Hepatocyte (in vitro differentiated cells): ENCODE measurements around the gene PRR5. TPM values are rescaled to one million over a fixed set of nuclear protein-coding genes. Genes with fewer than 3 reads are reported as not detected.

ENCODE experiments used
- DNase-seq: peaks from one replicate; pipeline ENCODE4 v3.0.0-alpha.2; 2016; ENCODE audit warnings: low spot score
- H2AFZ ChIP-seq: fragments of 200-600 bp; sonication (generic); 2 replicates; pipeline ENCODE4 v1.6.0; 2016; ENCODE audit warnings: antibody characterized with exemption, mild to moderate bottlenecking
- H3K27ac ChIP-seq: fragments of 200-600 bp; sonication (generic); 2 replicates; pipeline ENCODE4 v1.5.1; 2016; ENCODE audit warnings: mild to moderate bottlenecking
- H3K27me3 ChIP-seq: fragments of 200-600 bp; sonication (generic); 2 replicates; pipeline ENCODE4 v1.6.1; 2016
- H3K36me3 ChIP-seq: fragments of 200-600 bp; sonication (generic); replicated peaks from 2 replicates; pipeline ENCODE4 v1.5.1; 2016; ENCODE audit warnings: low read depth; ENCODE audit not compliant: insufficient read depth
- H3K4me1 ChIP-seq: fragments of 200-600 bp; sonication (generic); 2 replicates; pipeline ENCODE4 v1.5.1; 2016; ENCODE audit warnings: mild to moderate bottlenecking, moderate library complexity; ENCODE audit not compliant: insufficient read depth
- H3K4me2 ChIP-seq: fragments of 200-600 bp; sonication (generic); 2 replicates; pipeline ENCODE4 v1.6.0; 2016
- H3K4me3 ChIP-seq: fragments of 200-600 bp; sonication (generic); 2 replicates; pipeline ENCODE4 v1.5.1; 2016; ENCODE audit warnings: mild to moderate bottlenecking
- H3K79me2 ChIP-seq: fragments of 200-600 bp; sonication (generic); 2 replicates; pipeline ENCODE4 v1.6.0; 2017; ENCODE audit warnings: mild to moderate bottlenecking
- H3K9me2 ChIP-seq: fragments of 200-600 bp; sonication (generic); replicated peaks from 2 replicates; pipeline ENCODE4 v1.6.0; 2017; ENCODE audit warnings: mild to moderate bottlenecking; ENCODE audit not compliant: insufficient read depth
- H3K9me3 ChIP-seq: fragments of 200-600 bp; sonication (generic); 2 replicates; pipeline ENCODE4 v1.5.1; 2016; ENCODE audit warnings: low read depth, mild to moderate bottlenecking
- H4K20me1 ChIP-seq: fragments of 200-600 bp; sonication (generic); 2 replicates; pipeline ENCODE4 v1.6.0; 2016; ENCODE audit warnings: mild to moderate bottlenecking; ENCODE audit not compliant: insufficient read depth, poor library complexity, severe bottlenecking
- EZH2 ChIP-seq: fragments of 200-600 bp; sonication (generic); IDR thresholded peaks from 2 replicates; pipeline ENCODE4 v1.6.1; 2016; ENCODE audit warnings: antibody characterized with exemption, mild to moderate bottlenecking, borderline replicate concordance
- EZH2phosphoT487 ChIP-seq: fragments of 200-600 bp; sonication (generic); IDR thresholded peaks from one replicate; pipeline ENCODE4 v1.6.1; 2018; ENCODE audit warnings: antibody characterized with exemption, mild to moderate bottlenecking, low read depth, moderate library complexity; ENCODE audit not compliant: unreplicated experiment, severe bottlenecking
- WGBS: methylation state at CpG from one replicate; pipeline ENCODE4 v1.1.6; 2016; ENCODE audit warnings: low lambda C conversion rate; ENCODE audit errors: missing lambda C conversion rate; 5-methylcytosine and 5-hydroxymethylcytosine counted together
- polyA plus RNA-seq: library from polyadenylated mRNA; unstranded; fragments of >200 nt; fragmentation: Nextera tagmentation; extraction: Ambion mirVana; gene quantifications from 2 replicates; pipeline ENCODE4 v1.2.1, GENCODE V29; 2016
- total RNA-seq: library from RNA; depleted of rRNA; stranded (reverse); fragments of >200 nt; gene quantifications from 2 replicates; pipeline ENCODE4 v1.2.3, GENCODE V29; 2014
- TF ChIP-seq, protein P1 (sequence below): fragments of 200-600 bp; sonication (generic); IDR thresholded peaks from 2 replicates; pipeline ENCODE4 v1.5.1; 2016; ENCODE audit warnings: antibody characterized with exemption, mild to moderate bottlenecking; ENCODE audit not compliant: poor library complexity

The PRR5 gene
- total and polyA plus RNA-seq, 2 experiments from 2014 or later, result 44.2 to 84.9 TPM

DNA sequence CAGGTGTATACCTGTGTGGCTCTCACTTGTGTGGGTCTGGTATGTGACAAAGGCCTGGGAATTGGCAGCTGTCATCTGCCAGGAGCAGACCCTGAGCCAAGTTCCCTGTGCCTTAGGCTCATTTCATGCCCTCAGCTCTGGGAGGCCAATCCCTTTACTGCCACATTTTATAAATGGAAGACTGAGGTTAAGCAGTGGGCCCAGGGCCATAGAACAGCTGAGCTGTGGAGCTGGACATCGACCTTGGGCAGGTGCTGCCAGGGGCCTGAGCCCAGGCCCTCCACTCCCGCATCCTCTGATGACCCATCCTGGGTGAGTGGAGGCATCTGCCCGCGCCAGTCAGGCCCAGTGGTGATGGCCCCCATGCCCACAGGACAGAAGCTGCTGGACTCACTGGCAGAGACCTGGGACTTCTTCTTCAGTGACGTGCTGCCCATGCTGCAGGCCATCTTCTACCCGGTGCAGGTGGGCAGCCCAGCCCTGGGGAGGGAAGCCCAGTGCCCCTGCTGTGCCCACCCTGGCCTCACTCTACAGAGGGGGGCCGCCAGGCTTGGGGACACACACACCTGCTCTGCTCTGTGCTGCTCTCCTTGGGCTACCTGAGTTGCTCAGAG lies 29.5 kb downstream of the PRR5 start:
- H2AFZ ChIP-seq, result no peak overlapping the region
- H3K27ac ChIP-seq, result no peak overlapping the region
- H3K27me3 ChIP-seq, result no peaks in the 10 kb centered on the region
- H3K9me3 ChIP-seq, result no peaks in the 10 kb centered on the region
- H3K4me1 ChIP-seq, result peaks cover 21% of the 10 kb centered on the region
- H3K4me3 ChIP-seq, result no peak overlapping the region
- H4K20me1 ChIP-seq, result peaks cover 4% of the 10 kb centered on the region
- 94% methylated on average over 7 of the region's 7 CpGs for WGBS
- no peaks in the 10 kb centered on the region for H3K9me2 ChIP-seq
- no peaks in the 10 kb centered on the region for H3K36me3 ChIP-seq
- no peak overlapping the region for H3K4me2 ChIP-seq
- no peak for DNase-seq
- no peaks in the 10 kb centered on the region for H3K79me2 ChIP-seq
- TF ChIP-seq EZH2 (no peak), EZH2phosphoT487 (no peak)
- TF ChIP-seq, protein P1, sequence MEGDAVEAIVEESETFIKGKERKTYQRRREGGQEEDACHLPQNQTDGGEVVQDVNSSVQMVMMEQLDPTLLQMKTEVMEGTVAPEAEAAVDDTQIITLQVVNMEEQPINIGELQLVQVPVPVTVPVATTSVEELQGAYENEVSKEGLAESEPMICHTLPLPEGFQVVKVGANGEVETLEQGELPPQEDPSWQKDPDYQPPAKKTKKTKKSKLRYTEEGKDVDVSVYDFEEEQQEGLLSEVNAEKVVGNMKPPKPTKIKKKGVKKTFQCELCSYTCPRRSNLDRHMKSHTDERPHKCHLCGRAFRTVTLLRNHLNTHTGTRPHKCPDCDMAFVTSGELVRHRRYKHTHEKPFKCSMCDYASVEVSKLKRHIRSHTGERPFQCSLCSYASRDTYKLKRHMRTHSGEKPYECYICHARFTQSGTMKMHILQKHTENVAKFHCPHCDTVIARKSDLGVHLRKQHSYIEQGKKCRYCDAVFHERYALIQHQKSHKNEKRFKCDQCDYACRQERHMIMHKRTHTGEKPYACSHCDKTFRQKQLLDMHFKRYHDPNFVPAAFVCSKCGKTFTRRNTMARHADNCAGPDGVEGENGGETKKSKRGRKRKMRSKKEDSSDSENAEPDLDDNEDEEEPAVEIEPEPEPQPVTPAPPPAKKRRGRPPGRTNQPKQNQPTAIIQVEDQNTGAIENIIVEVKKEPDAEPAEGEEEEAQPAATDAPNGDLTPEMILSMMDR, result no peak

DNA sequence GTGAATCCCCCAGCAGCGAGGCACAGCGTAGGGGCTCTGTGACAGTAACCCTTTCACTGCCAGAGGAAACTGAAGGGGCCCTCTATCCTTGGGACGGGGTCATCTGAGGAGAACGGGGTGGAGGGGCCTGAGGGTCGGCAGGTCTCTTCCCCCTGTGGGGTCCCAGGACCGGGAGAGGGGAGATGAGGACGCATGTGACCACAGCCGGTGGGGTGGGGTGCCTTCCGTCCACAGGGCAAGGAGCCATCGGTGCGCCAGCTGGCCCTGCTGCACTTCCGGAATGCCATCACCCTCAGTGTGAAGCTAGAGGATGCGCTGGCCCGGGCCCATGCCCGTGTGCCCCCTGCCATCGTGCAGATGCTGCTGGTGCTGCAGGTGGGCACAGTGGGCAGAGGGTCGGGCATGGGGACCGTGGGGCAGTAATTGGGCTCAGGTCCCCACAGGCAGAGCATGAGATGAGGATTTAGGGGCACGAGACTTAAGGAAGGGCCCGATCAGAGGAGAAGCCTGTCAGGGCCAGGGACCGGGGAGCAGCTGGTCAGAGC lies 30.1 kb downstream of the PRR5 start:
- Histone ChIP-seq H3K27me3 (no peaks in the 10 kb centered on the region), H2AFZ (no peak overlapping the region), H3K27ac (no peak overlapping the region), H3K79me2 (no peaks in the 10 kb centered on the region), H3K4me3 (no peak overlapping the region), H3K36me3 (no peaks in the 10 kb centered on the region), H4K20me1 (peaks cover 4% of the 10 kb centered on the region), H3K4me1 (peaks cover 23% of the 10 kb centered on the region), H3K9me3 (no peaks in the 10 kb centered on the region), H3K9me2 (no peaks in the 10 kb centered on the region), H3K4me2 (no peak overlapping the region)
- WGBS, result 90% methylated on average over 20 of the region's 21 CpGs
- TF ChIP-seq, protein P1, result no peak
- TF ChIP-seq EZH2phosphoT487 (no peak), EZH2 (no peak)
- DNase-seq, result no peak

DNA sequence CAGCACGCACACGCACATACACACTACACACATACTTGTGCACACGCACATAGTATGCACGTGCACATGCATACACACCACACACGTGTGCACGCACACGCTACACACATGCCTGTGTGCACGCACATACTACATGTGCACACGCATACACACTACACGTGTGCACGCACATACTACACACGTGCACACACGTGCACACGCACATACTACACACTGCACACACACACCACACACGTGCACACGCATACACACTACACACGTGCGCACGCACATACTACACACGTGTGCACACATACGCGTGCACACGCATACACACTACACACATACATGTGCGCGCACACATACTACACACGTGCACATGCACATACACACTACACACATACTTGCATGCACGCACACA lies 30.7 kb downstream of the PRR5 start:
- peaks cover 4% of the 10 kb centered on the region for H4K20me1 ChIP-seq
- H3K4me3 ChIP-seq, result no peak overlapping the region
- WGBS, result 96% methylated on average over 23 of the region's 27 CpGs
- TF ChIP-seq EZH2phosphoT487 (no peak), EZH2 (no peak)
- TF ChIP-seq, protein P1, result no peak
- no peaks in the 10 kb centered on the region for H3K9me2 ChIP-seq
- H3K4me1 ChIP-seq, result peaks cover 29% of the 10 kb centered on the region
- no peak overlapping the region for H2AFZ ChIP-seq
- H3K9me3 ChIP-seq, result no peaks in the 10 kb centered on the region
- no peak overlapping the region for H3K4me2 ChIP-seq
- no peaks in the 10 kb centered on the region for H3K27me3 ChIP-seq
- no peak for DNase-seq
- H3K36me3 ChIP-seq, result no peaks in the 10 kb centered on the region
- no peak overlapping the region for H3K27ac ChIP-seq
- H3K79me2 ChIP-seq, result no peaks in the 10 kb centered on the region
